GM12873 (cell line): Measurements from ENCODE around the gene GLI2.

Experiments used
- TF ChIP-seq, protein P1 (sequence below): IDR thresholded peaks from 2 replicates; pipeline ENCODE4 v1.5.1; 2012; ENCODE audit warnings: low read depth, mild to moderate bottlenecking, moderate library complexity, low read length, control low read depth; ENCODE audit not compliant: insufficient read depth; ENCODE audit errors: missing control alignments

The GLI2 gene

DNA sequence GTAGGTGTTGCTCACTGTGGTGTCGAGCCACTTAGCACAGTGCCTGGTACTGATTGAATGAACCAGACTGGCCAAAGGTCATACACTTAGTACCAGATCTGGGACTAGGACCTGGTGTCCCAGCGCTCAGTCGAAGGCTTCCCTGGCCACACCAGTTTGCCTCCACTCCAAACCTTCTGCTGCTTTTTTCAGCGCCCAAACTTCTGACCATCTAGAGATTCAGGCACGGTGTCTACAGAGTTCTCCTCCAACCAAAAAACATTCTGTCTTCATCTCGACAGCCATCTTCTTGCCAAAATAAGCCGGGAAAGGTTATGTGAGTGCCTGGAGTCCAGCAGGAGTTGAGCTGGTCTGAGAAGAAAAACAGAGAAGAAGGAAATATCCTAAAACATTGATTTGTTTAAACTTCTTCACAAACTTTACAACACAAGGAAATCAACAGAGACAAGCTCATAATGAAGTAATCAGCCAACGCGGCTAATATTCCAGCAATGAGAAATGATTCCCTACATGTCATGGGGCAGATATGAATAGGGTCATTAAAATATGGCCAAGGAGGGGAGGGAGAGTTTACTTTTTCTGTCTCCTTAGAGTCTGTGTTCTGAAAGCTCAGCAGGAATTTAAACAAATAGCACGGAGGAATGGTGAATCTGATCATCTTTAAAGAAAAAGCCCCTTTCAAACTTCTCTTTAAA lies 2.3 kb upstream of the GLI2 start:
- TF ChIP-seq, protein P1, sequence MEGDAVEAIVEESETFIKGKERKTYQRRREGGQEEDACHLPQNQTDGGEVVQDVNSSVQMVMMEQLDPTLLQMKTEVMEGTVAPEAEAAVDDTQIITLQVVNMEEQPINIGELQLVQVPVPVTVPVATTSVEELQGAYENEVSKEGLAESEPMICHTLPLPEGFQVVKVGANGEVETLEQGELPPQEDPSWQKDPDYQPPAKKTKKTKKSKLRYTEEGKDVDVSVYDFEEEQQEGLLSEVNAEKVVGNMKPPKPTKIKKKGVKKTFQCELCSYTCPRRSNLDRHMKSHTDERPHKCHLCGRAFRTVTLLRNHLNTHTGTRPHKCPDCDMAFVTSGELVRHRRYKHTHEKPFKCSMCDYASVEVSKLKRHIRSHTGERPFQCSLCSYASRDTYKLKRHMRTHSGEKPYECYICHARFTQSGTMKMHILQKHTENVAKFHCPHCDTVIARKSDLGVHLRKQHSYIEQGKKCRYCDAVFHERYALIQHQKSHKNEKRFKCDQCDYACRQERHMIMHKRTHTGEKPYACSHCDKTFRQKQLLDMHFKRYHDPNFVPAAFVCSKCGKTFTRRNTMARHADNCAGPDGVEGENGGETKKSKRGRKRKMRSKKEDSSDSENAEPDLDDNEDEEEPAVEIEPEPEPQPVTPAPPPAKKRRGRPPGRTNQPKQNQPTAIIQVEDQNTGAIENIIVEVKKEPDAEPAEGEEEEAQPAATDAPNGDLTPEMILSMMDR, result no peak

DNA sequence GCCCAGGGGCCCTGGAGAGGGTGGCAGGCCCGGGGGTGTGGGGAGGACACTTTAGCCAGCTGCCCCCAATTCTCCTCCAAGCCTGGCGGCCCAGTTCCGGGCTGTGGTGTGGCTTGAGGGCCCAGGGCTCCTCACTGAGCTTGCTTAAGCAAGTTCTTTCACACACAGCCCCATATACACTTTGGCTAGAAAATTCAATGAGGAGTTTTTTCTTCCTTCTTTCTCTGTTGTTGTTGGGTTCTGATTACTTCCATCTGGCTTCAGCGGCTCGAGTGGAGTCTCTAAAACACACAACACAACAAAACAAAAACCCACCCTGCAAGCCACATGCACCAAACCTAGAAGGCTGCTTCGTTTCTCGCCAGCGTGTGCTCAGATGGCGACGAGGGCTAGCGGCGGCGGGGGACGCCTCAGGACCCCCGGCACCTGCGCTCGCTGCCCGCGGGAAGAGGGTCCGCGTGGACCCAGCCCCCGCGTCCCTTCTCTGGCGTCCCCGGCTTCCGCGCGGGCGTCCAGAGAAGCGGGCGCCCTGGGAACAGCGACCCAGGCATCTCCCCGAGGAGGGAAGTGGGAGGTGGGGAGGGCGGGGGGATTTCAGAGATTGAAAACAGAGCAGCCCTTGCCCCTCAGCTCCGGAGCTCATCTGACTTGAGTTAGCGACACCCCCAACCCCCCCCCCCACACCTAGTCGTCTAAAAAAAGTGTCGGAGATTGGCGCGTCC lies 577 bp upstream of the GLI2 start:
- TF ChIP-seq, protein P1, result no peak

DNA sequence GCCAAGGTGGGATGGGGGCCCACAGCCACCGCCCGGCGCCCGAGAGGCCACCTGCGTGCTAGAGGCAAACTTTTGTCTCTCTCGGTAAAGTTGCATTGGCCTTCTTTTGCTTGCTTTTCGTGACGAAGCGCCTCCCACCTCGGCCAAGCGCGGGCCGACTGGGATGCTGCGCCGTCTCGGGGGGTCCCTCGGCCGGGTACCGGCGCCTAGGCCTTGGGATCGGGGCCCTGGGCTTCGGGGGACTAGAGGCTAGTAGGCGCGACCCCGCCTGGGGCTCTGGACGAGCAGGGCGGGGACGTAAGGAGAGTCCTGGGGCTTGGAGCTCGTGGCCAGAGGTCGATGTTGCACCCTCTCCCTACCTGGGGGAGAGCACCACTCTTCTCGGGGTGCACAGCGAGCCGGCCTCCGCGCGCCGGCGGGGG lies 545 bp downstream of the GLI2 start:
- TF ChIP-seq, protein P1, result no peak

DNA sequence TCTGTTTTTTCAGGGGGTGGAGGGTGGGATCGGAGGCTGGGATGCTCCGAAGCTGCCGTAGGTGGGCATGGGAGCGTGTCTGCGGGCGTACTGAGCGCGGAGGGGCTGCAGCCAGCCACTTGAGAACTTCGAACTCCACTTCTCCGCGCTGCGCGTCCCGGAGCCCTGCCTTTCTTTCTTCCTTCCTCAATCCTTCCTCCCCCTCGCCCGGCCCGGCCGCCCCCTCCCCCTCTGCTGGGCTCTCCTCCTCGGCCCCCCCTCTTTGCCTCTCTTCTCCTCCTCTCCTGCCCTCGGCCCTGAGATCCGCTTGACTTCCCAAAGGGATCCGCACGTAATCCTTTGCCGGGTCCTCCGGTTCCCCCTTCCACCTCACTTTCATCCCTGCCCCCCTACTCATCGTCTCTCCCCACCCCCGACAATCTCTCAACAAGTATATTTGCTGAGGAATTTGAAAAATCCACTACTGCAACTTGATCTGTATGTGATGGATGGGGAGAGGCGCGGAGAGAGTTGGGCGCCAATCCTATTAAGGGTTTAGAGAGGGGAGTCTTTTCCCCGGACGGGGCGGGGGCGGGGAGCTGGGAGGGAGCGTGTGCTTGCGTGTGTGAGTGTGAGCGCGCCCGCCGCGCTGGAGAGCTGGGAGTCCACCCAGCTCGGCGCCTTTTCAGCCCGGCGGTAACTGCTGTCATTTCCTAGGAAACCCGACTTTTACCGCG lies 1.1 kb downstream of the GLI2 start:
- TF ChIP-seq, protein P1, result no peak

DNA sequence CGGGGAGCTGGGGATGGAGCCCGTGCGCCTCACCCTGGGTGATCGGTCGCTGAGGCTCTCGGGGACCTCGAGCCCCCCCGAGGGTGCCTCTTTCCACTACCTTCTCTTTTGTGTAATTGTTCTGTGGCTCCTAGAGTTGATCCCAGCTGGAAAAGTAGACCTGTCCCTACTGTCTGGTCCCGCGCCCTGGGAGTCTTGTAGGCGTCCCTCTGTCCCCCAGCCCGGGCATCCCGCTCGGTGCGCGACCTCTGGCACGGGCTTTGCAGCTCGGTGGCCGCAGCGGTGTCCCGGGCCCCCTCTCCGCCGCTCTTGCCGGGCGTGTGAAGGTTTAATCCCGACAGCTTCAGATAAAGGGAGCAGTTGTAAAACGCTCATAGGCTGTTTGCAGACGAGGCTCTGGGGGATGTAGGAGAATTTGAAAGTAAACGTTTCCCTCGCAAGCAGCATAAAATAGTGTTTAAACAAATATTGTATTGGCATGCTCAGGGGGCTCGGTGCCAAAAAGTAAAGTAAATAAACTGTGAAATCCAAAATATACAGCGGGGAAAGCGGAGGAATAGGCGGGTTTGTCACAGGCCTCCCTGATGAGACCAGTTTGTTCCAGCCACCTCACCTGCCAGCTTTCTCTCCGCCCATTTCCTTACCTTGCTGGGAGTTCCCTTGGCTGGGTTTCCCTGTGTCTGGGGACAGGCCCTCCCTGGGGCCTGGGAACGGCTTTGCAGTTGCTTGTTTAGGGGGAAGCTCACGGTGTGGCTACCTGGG lies 1.9 kb downstream of the GLI2 start:
- TF ChIP-seq, protein P1, result no peak

DNA sequence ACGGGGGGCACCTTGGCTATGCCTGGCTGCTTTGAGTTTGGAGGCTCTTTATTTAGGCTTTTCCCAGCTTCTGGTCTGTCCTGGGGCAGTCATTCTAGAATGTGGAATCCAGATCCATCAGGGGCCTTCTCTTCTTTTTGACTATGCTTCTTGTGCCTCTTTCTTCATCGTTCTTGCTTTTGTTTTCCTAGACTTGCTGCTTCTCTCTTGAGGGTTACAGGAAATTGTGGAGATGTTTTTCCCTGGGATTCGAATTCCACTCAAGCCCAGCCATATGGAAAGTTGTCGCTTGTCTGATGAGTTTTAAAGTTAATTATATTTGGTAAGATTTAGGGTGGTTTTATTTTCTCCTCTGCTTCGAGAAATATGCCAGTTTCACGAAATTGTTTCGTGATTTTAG lies 2.4 kb downstream of the GLI2 start:
- TF ChIP-seq, protein P1, result no peak

DNA sequence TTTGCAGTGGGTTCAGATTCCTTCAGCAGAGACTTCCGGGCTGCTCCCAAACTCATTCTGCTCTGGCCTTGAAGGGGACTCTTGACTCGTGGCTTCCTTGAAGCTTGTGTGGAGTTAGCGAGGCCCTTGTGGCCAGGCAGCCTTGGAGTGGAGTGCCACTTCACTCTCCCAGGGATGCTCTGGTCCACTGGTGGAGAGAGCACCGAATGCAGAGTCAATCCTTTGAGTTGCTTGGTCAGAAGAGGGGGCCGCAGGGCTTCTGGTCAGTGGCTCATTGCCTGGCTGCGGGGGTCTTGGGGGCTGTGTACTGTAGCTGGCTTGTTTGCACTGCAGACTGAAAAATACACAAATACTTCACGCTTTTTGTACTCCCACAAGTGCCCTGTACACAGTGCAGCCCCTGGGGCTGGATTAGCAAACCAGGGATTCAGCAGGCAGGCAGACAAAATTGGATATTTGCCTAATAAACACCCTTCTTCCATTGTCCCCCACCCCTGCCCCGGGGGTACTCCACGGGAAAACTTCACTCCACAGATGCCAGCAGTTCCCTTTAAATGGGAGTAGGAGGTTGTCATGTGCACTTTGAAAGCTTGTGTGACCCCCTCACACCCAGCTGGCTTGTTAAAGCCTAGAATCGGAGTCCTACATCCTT lies 3.2 kb downstream of the GLI2 start:
- TF ChIP-seq, protein P1, result no peak
